ENCODE results near the gene POU2AF3.
"Not testable (repeated sequence)": the region's sequence is repeated elsewhere in the genome, so short reads cannot be mapped to it uniquely, and the experiment has no call there.

The POU2AF3 gene

GRCh38 chr11:111307472-111308108 is 9.2 kb downstream of the POU2AF3 start:
- Mint-ChIP-seq H3K27ac (no peak overlapping the region), H3K4me3 (no peak overlapping the region), H3K9me3 (no peaks in the 10 kb centered on the region), H3K27me3 (peaks cover 22% of the 10 kb centered on the region), H3K4me1 (ENCODE audit: low read depth) (no peaks in the 10 kb centered on the region), H3K36me3 (ENCODE audit: low read depth) (no peaks in the 10 kb centered on the region)

GRCh38 chr11:111308140-111308539 is 9.8 kb downstream of the POU2AF3 start:
- no peaks in the 10 kb centered on the region for H3K9me3 Mint-ChIP-seq
- no peaks in the 10 kb centered on the region for H3K36me3 Mint-ChIP-seq (ENCODE audit: low read depth)
- no peak overlapping the region for H3K4me3 Mint-ChIP-seq
- H3K27ac Mint-ChIP-seq = no peak overlapping the region
- H3K4me1 Mint-ChIP-seq (ENCODE audit: low read depth) = no peaks in the 10 kb centered on the region
- H3K27me3 Mint-ChIP-seq = peaks cover 23% of the 10 kb centered on the region

DNA sequence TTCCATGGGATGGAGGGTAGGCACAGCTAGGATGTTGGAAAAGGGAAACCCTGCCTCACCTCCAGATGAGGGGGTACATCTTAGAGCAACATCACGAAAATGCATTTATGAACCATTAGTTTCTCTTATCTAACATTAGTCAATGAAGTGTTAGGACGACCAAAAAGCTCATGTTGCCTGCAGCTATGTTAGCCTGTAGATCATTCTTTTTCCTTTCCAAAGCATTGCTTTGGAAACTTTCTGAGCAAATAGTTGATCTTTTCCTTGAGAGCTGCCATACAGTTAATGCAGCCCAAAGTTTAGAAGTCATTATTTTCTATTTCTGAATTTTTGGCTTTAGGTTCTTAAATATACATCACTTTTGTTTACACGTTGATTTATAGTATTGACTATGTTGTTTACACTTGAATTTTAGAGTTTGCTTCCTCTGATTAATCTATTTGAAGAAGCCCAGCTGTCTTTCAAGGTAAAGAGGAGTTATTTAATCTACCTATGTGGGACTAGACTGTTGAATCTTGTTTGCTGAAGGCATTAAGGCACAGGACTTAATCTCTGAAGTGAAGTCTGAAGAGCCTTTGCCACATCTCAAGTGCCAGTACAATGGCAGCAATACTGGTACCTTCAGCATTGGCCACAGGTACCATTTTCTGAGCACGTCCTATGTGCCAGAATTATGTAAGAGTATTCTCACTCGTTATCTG is 11.0 kb downstream of the POU2AF3 start:
- Mint-ChIP-seq H3K27ac (no peak overlapping the region), H3K4me1 (ENCODE audit: low read depth) (no peaks in the 10 kb centered on the region), H3K4me3 (no peak overlapping the region), H3K9me3 (no peaks in the 10 kb centered on the region), H3K27me3 (peaks cover 27% of the 10 kb centered on the region), H3K36me3 (ENCODE audit: low read depth) (no peaks in the 10 kb centered on the region)

DNA sequence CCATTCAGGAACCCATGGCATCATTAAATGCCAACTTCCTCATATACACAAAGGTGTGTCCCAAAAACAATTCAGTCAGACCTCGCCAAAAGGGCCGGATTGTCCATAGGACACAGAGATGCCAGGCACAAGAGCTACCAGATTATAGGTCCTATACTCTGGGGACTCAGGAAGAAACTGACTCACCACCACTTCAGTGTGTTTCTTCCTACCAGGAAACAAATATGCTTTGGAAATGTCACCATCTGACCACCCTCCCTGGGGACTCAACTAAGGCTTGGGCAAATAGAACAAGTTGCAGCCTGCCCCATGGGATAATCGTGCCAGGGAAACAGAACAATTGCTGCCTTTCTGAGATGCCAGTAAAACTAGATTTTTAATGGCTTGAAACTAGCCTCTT is 11.7 kb downstream of the POU2AF3 start:
- Mint-ChIP-seq H3K27ac (no peak overlapping the region), H3K9me3 (no peaks in the 10 kb centered on the region), H3K27me3 (peaks cover 24% of the 10 kb centered on the region), H3K36me3 (ENCODE audit: low read depth) (no peaks in the 10 kb centered on the region), H3K4me1 (ENCODE audit: low read depth) (no peaks in the 10 kb centered on the region), H3K4me3 (no peak overlapping the region)

GRCh38 chr11:111310723-111311122 is 12.4 kb downstream of the POU2AF3 start:
- H3K4me3 Mint-ChIP-seq = no peak overlapping the region
- H3K4me1 Mint-ChIP-seq (ENCODE audit: low read depth) = no peaks in the 10 kb centered on the region
- H3K36me3 Mint-ChIP-seq (ENCODE audit: low read depth) = no peaks in the 10 kb centered on the region
- no peaks in the 10 kb centered on the region for H3K9me3 Mint-ChIP-seq
- H3K27me3 Mint-ChIP-seq = peaks cover 20% of the 10 kb centered on the region
- no peak overlapping the region for H3K27ac Mint-ChIP-seq

DNA sequence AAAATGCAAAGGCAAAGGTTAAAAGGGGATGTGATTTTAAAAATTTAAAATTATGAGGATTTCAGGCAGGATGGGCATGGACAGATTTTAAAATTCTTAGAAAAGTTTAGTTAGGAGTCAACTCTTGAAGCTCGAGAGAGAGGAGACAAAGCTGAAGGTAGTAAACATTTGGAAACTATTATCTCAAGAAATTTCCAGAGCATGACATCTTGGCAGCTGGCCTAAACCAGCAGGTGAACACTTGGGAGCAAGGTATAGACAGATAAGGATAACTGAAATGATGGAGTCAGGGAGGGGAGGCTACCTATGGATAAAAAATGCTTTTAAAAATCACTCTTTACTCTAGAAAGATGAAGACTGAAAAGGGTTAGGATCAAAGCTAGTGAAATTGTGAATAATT is 13.7 kb downstream of the POU2AF3 start:
- H3K27me3 Mint-ChIP-seq = peaks cover 19% of the 10 kb centered on the region
- no peaks in the 10 kb centered on the region for H3K4me1 Mint-ChIP-seq (ENCODE audit: low read depth)
- H3K36me3 Mint-ChIP-seq (ENCODE audit: low read depth) = no peaks in the 10 kb centered on the region
- no peak overlapping the region for H3K4me3 Mint-ChIP-seq
- H3K9me3 Mint-ChIP-seq = no peaks in the 10 kb centered on the region
- H3K27ac Mint-ChIP-seq = no peak overlapping the region

DNA sequence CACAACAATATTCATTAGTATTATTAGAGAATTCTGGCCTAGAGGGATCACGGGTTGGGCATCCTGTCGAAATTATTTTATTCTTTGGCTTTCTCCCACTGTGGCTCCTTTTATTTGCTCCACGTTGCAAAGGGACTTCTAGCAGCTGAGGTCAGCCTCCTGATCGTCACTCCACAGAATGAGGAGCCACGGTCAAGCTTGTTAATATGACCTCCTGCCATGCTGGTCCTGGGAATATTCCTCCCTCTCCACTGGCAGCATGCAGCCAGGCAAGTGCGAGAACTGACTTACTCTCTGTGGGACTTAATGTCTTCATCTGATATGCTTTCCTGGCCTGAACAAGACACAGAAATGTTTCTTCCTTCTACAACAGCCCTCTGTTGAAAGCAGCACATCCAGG is 20.9 kb downstream of the POU2AF3 start:
- Mint-ChIP-seq H3K27me3 (peaks cover 15% of the 10 kb centered on the region), H3K9me3 (no peaks in the 10 kb centered on the region), H3K36me3 (ENCODE audit: low read depth) (no peaks in the 10 kb centered on the region)

DNA sequence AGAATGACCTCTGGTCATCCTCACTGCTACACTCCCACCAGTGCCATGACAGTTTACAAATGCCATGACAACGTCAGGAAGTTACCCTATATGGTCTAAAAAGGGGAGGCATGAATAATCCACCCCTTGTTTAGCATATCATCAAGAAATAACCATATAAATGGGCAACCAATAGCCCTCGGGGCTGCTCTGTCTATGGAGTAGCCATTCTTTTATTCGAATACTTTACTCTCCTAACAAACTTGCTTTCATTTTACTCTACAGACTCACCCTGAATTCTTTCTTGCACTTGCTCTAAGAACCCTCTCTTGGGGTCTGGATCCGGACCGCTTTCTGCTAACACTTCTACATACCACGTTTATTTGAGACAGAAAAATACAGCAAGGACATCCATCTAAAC is 21.9 kb downstream of the POU2AF3 start:
- not testable (repeated sequence) for H3K27ac Mint-ChIP-seq; H3K4me3 Mint-ChIP-seq; H3K36me3 Mint-ChIP-seq (ENCODE audit: low read depth); H3K9me3 Mint-ChIP-seq; H3K4me1 Mint-ChIP-seq (ENCODE audit: low read depth)
- H3K27me3 Mint-ChIP-seq = peaks cover 13% of the 10 kb centered on the region

More for the DNA sequence above, 20.9 kb downstream of the POU2AF3 start:
- Mint-ChIP-seq H3K27ac (no peak overlapping the region), H3K4me3 (no peak overlapping the region), H3K4me1 (ENCODE audit: low read depth) (no peaks in the 10 kb centered on the region)

- Mint-ChIP-seq H3K27me3 (peaks cover 8% of the 10 kb centered on the region), H3K27ac (no peak overlapping the region), H3K4me1 (ENCODE audit: low read depth) (no peaks in the 10 kb centered on the region), H3K4me3 (no peak overlapping the region), H3K36me3 (ENCODE audit: low read depth) (no peaks in the 10 kb centered on the region), H3K9me3 (no peaks in the 10 kb centered on the region)
Measured at GRCh38 chr11:111320728-111321568, 22.6 kb downstream of the POU2AF3 start.

DNA sequence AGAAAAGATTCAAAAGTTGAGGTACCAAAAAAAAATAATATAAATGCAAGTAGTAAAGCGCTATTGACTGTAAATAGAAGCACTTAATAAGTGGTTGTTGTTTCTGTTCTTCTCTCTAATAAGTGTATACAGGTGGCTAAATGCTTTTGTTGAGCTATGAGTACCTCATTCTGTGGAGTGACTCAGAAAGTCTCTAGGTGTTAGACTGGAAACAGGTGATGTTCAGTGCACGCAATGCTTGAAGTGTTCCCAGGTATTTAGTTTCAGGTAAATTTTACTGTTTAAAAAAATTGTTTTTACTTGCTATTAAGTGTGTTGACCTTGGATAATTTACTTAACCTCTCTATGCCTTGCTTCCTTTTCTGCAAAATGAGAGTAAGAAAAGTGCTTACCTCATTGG is 24.2 kb downstream of the POU2AF3 start:
- Mint-ChIP-seq H3K9me3 (no peaks in the 10 kb centered on the region), H3K4me1 (ENCODE audit: low read depth) (no peaks in the 10 kb centered on the region), H3K36me3 (ENCODE audit: low read depth) (no peaks in the 10 kb centered on the region), H3K27me3 (no peaks in the 10 kb centered on the region), H3K4me3 (no peak overlapping the region), H3K27ac (no peak overlapping the region)

DNA sequence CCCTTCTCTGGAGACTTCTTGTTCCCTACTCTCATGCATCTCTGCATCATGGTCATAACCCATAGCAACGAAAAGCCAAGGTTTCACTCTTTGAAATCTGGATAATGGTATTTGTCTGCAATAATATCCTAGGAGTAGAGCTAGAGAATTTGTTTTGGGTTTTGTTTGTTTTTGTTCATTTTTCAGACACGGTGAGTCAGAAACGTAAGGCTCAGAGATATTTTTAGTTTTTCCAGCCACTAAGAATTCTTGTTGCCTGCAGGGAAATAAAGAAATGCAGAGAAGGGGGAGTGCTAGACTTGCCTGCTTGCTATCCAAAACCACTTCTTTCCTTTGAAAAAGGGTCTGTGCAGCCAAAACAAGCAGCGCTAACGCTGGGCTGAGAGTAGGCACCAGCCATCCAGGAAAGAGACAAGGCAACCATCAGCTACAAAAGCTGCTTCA is 26.0 kb downstream of the POU2AF3 start:
- Mint-ChIP-seq H3K36me3 (ENCODE audit: low read depth) (no peaks in the 10 kb centered on the region), H3K9me3 (no peaks in the 10 kb centered on the region), H3K4me3 (no peak overlapping the region), H3K27me3 (no peaks in the 10 kb centered on the region), H3K27ac (no peak overlapping the region), H3K4me1 (ENCODE audit: low read depth) (no peaks in the 10 kb centered on the region)

- no peak overlapping the region for H3K4me3 Mint-ChIP-seq
- H3K27ac Mint-ChIP-seq = no peak overlapping the region
- H3K27me3 Mint-ChIP-seq = no peaks in the 10 kb centered on the region
- no peaks in the 10 kb centered on the region for H3K9me3 Mint-ChIP-seq
- no peaks in the 10 kb centered on the region for H3K36me3 Mint-ChIP-seq (ENCODE audit: low read depth)
- H3K4me1 Mint-ChIP-seq (ENCODE audit: low read depth) = no peaks in the 10 kb centered on the region
Measured at GRCh38 chr11:111325259-111325658, 26.9 kb downstream of the POU2AF3 start.

DNA sequence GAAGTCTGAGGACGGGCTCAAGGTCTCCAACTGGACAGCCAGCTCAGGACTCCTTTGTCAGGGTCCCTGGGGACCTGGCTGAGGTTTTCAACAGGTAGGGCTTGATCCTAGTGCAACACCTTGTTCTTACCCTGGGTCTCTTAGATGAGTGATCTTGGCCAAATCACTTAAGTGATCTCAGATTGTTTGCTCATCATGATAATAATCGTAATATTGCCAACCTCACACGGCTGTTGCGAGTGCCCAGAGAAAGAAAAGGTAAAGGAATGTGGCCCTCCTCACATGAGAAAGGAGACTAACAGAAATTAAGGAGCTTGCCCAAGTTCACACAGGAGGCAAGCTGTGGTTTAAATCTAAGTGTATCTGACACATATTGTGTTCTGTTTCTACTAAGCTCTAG is 28.5 kb downstream of the POU2AF3 start:
- Mint-ChIP-seq H3K4me1 (ENCODE audit: low read depth) (no peaks in the 10 kb centered on the region), H3K27me3 (no peaks in the 10 kb centered on the region), H3K4me3 (no peak overlapping the region), H3K9me3 (no peaks in the 10 kb centered on the region), H3K36me3 (ENCODE audit: low read depth) (no peaks in the 10 kb centered on the region), H3K27ac (no peak overlapping the region)

- H3K27me3 Mint-ChIP-seq = no peaks in the 10 kb centered on the region
- H3K36me3 Mint-ChIP-seq (ENCODE audit: low read depth) = no peaks in the 10 kb centered on the region
- no peaks in the 10 kb centered on the region for H3K4me1 Mint-ChIP-seq (ENCODE audit: low read depth)
- H3K4me3 Mint-ChIP-seq = no peak overlapping the region
- H3K9me3 Mint-ChIP-seq = no peaks in the 10 kb centered on the region
- H3K27ac Mint-ChIP-seq = no peak overlapping the region
Measured at GRCh38 chr11:111327908-111328624, 29.7 kb downstream of the POU2AF3 start.

Measured in stimulated activated naive CD8-positive, alpha-beta T cell treated with anti-CD3 and anti-CD28 coated beads, Interleukin-15, Interleukin-2, amounts not matched to agents 100 ng/mL and 50 ng/mL, for 24 hours (primary cell).